Neuron (in vitro differentiated cells): Measurements from ENCODE around the gene ACP7.

Experiments
- H2AFZ ChIP-seq: one replicate; pipeline ENCODE4 v1.6.1; 2013; ENCODE audit warnings: low read depth, mild to moderate bottlenecking, inconsistent platforms, low read length, moderate library complexity
- H3K27me3 ChIP-seq: one replicate; pipeline ENCODE4 v1.6.1; 2013; ENCODE audit warnings: low read length; ENCODE audit not compliant: insufficient read depth
- H3K36me3 ChIP-seq: one replicate; pipeline ENCODE4 v1.6.1; 2013; ENCODE audit warnings: low read length; ENCODE audit not compliant: insufficient read depth
- H3K4me1 ChIP-seq: one replicate; pipeline ENCODE4 v1.6.1; 2013; ENCODE audit warnings: low read length; ENCODE audit not compliant: insufficient read depth
- H3K4me3 ChIP-seq: 2 replicates; pipeline ENCODE4 v1.5.1; 2013; ENCODE audit warnings: mild to moderate bottlenecking, low read length, moderate library complexity
- H3K9me3 ChIP-seq: one replicate; pipeline ENCODE4 v1.6.1; 2013; ENCODE audit warnings: low read length

The ACP7 gene

DNA sequence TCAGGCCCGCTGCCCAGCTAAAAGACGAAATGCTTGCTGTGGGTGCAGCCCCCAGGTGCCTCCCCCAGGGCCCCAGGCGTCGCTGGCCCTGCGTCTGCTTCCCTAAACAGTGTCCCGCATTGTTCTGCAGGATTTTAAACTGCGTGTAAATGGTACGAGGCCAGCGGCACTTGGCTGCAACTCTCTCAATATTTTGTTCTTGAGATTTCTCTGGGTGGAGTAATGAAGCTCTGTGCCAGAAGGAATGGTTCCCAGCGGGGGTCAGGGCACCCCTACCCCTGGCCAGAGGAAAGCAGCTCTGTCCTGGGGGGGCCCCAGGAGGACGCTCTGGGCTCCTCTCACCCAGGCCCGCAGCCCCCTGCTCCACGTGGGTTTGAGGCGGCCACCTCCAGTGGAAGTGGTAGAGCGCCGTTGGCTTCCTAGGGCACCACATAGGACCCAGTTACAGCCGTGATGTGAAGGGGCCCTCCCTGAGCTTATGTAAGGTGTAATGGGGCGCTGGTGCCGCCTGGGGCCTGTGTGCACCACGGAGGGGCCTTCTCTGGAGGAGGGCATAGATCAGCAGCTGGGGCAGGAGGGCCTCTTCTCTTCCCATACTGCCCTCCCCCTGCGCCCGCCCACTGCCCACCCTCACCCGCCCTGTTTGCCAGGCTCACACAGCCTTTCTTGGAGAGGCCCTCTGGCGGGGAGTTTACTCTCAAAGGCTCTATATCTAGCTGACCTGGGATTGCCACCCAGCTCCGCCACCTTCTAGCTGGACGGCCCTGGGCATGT is 61.2 kb downstream of the ACP7 start:
- Histone ChIP-seq H3K36me3 (peaks cover 6% of the 10 kb centered on the region), H3K4me1 (peaks cover 18% of the 10 kb centered on the region), H3K4me3 (no peak overlapping the region), H3K9me3 (peaks cover 6% of the 10 kb centered on the region), H3K27me3 (no peaks in the 10 kb centered on the region), H2AFZ (no peak overlapping the region)

GRCh38 chr19:39146091-39146490 is 61.9 kb downstream of the ACP7 start:
- H3K27me3 ChIP-seq = no peaks in the 10 kb centered on the region
- no peak overlapping the region for H2AFZ ChIP-seq
- no peak overlapping the region for H3K4me3 ChIP-seq

GRCh38 chr19:39146686-39147450 is 62.7 kb downstream of the ACP7 start:
- Histone ChIP-seq H3K9me3 (peaks cover 6% of the 10 kb centered on the region), H3K36me3 (peaks cover 6% of the 10 kb centered on the region), H2AFZ (no peak overlapping the region), H3K4me1 (peaks cover 17% of the 10 kb centered on the region), H3K27me3 (no peaks in the 10 kb centered on the region), H3K4me3 (no peak overlapping the region)

More at GRCh38 chr19:39146091-39146490, 61.9 kb downstream of the ACP7 start:
- Histone ChIP-seq H3K36me3 (peaks cover 6% of the 10 kb centered on the region), H3K4me1 (peaks cover 17% of the 10 kb centered on the region), H3K9me3 (peaks cover 6% of the 10 kb centered on the region)

GRCh38 chr19:39147480-39147879 is 63.3 kb downstream of the ACP7 start:
- Histone ChIP-seq H3K27me3 (no peaks in the 10 kb centered on the region), H3K36me3 (peaks cover 6% of the 10 kb centered on the region), H3K4me1 (peaks cover 17% of the 10 kb centered on the region), H2AFZ (no peak overlapping the region), H3K9me3 (peaks cover 6% of the 10 kb centered on the region), H3K4me3 (no peak overlapping the region)

DNA sequence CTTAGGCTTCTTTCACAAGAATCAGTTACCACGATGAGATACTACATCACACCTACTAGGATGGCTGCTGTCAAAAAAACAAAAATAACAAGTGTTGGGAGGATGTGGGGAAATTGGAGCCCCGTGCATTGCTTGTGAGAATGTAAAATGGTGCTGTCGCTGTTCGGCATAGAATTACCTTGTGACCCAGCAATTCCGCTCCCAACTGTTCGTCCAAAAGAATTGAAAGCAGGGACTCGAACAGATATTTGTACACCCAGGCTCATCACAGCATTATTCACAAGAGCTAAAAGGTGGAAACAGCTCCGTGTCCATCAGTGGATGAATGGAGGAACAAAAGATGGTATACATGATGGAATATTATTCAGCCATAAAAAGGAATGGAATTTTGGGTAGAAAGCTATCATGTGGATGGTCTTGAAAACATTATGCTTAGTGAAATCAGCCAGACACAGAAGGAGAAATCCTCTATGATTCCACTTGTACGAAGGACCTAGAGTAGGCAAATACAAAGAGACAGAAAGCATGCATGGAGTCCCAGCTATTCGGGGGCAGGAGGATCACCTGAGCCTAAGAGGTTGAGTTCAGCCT is 64.9 kb downstream of the ACP7 start:
- H3K36me3 ChIP-seq = peaks cover 6% of the 10 kb centered on the region

GRCh38 chr19:39150235-39150634 is 66.1 kb downstream of the ACP7 start:
- Histone ChIP-seq H3K4me1 (peaks cover 4% of the 10 kb centered on the region), H3K9me3 (peaks cover 6% of the 10 kb centered on the region), H2AFZ (no peak overlapping the region), H3K4me3 (no peak overlapping the region), H3K27me3 (no peaks in the 10 kb centered on the region), H3K36me3 (peaks cover 6% of the 10 kb centered on the region)

More for the DNA sequence above, 64.9 kb downstream of the ACP7 start:
- no peak overlapping the region for H2AFZ ChIP-seq
- H3K4me3 ChIP-seq = no peak overlapping the region
- peaks cover 16% of the 10 kb centered on the region for H3K4me1 ChIP-seq
- peaks cover 6% of the 10 kb centered on the region for H3K9me3 ChIP-seq
- H3K27me3 ChIP-seq = no peaks in the 10 kb centered on the region

DNA sequence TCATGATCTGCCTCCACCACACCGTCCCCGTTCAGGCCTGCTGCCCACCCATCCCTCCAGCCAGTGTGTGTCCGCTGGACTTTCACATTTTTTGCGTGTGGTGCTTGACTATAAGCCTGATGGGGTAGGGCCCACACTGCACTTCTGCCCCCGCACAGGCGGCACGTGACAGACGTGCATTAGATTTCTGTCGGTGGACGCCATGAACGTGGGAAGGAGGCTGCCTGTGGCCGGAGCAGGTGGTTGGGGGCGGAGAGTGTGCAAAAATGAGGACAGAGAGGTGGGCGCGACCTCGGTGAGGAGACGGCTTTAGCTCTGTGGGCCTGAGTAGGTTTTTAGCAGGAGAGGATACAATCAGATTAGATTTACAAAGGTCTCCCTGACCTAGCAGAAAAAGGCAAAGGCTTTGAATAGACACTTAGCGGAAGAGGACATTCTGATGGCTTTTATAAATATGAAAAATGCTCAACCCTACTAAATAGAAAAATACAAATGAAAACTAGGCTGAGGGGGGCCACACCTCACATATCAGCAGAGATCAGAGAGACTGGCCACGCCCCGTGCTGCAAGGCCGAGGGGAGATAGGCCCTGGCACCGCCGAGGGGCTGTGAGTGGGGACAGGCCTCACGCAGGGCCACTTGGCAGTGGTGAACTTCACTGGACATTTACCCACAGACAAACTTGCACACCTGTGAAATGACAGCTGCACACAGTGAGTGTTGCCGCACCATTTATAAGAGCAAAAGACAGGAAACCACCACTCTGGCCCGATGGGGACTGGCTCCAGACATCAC is 66.8 kb downstream of the ACP7 start:
- Histone ChIP-seq H2AFZ (no peak overlapping the region), H3K27me3 (no peaks in the 10 kb centered on the region), H3K36me3 (peaks cover 6% of the 10 kb centered on the region), H3K4me1 (peaks cover 1% of the 10 kb centered on the region), H3K4me3 (no peak overlapping the region), H3K9me3 (peaks cover 6% of the 10 kb centered on the region)

DNA sequence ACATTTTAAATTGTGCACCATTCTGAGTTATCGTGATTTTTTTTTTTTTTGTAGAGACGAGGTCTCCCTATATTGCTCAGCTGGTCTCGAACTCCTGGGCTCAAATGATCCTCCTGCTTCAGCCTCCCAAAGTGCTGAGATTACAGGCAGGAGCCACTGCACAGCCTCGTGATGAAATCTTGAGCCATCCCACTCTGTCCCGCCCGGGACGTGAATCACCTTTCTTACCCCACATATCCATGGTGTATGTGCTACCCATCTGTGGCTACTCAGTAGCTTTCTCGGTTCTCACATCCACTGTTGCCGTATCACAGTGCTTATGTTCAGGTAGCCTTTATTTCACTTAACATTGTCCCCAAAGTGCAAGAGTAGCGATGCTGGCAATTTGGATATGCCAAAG is 67.9 kb downstream of the ACP7 start:
- Histone ChIP-seq H3K9me3 (peaks cover 6% of the 10 kb centered on the region), H3K4me3 (no peak overlapping the region), H3K4me1 (peaks cover 1% of the 10 kb centered on the region)

GRCh38 chr19:39154100-39154628 is 70.0 kb downstream of the ACP7 start:
- Histone ChIP-seq H3K27me3 (no peaks in the 10 kb centered on the region), H3K4me3 (no peak overlapping the region), H3K9me3 (peaks cover 2% of the 10 kb centered on the region), H3K36me3 (peaks cover 1% of the 10 kb centered on the region), H2AFZ (no peak overlapping the region), H3K4me1 (peaks cover 1% of the 10 kb centered on the region)

More for the DNA sequence above, 67.9 kb downstream of the ACP7 start:
- no peaks in the 10 kb centered on the region for H3K27me3 ChIP-seq
- peaks cover 6% of the 10 kb centered on the region for H3K36me3 ChIP-seq
- H2AFZ ChIP-seq = no peak overlapping the region

- H3K4me3 ChIP-seq = no peak overlapping the region
- H3K4me1 ChIP-seq = peaks cover 1% of the 10 kb centered on the region
- no peaks in the 10 kb centered on the region for H3K9me3 ChIP-seq
- no peaks in the 10 kb centered on the region for H3K36me3 ChIP-seq
- H3K27me3 ChIP-seq = no peaks in the 10 kb centered on the region
- H2AFZ ChIP-seq = no peak overlapping the region
Measured at GRCh38 chr19:39154629-39155100, 70.5 kb downstream of the ACP7 start.

GRCh38 chr19:39155114-39155700 is 71.0 kb downstream of the ACP7 start:
- H3K9me3 ChIP-seq = no peaks in the 10 kb centered on the region
- H2AFZ ChIP-seq = no peak overlapping the region
- no peak overlapping the region for H3K4me3 ChIP-seq
- H3K4me1 ChIP-seq = peaks cover 1% of the 10 kb centered on the region
- H3K27me3 ChIP-seq = no peaks in the 10 kb centered on the region
- H3K36me3 ChIP-seq = no peaks in the 10 kb centered on the region

DNA sequence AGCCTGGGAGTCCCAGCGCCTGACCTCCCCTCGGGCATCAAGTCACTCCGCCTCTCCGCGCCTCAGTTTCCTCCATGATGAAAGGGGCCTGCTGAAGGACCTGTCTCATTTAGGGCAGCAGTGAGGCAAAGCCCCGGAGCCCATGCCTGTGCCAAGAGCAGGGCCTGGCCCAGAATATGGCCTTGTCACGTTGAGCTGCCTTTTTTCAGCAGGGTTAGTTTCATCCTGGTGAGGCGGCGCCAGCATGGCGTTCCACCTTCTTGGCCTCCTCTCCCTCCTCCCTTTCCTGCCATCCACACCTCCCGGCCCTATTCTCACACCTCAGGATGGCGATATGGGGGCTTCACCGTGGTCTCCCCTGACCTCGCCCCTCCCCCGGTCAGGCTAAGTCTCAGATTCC is 71.6 kb downstream of the ACP7 start:
- Histone ChIP-seq H3K4me1 (peaks cover 1% of the 10 kb centered on the region), H3K9me3 (no peaks in the 10 kb centered on the region), H3K4me3 (no peak overlapping the region), H2AFZ (no peak overlapping the region), H3K27me3 (no peaks in the 10 kb centered on the region), H3K36me3 (no peaks in the 10 kb centered on the region)
